HepG2 (cell line): ENCODE measurements around the gene IL15. TPM values are rescaled to one million over a fixed set of nuclear protein-coding genes. Genes with fewer than 3 reads are reported as not detected.

ENCODE experiments used
- ATAC-seq: fragments of 200-7000 bp; cut with Tn5 transposase; 3 replicates; pipeline ENCODE4 v1.9.1; 2020; ENCODE audit warnings: mild to moderate bottlenecking, moderate library complexity
- BruUV-seq: library from RNA; stranded (reverse); fragments of 400-500 nt; replicated peaks from 2 replicates; lab custom pipeline; 2021; lab: Mats Ljungman, UMichigan
- CTCF ChIA-PET: fragments of 300-600 bp; formaldehyde crosslinking; extraction: SDS; loops from one replicate; lab custom pipeline; 2021; ENCODE audit warnings: low total read pairs, inconsistent platforms, low intra/inter-chr PET ratio; lab: Yijun Ruan, JAX
- POLR2A ChIA-PET: fragments of 350-600 bp; sonication (Branson Sonifier 250); formaldehyde crosslinking; loops from one replicate; lab custom pipeline; 2020; ENCODE audit warnings: antibody characterized with exemption, inconsistent platforms; lab: Yijun Ruan, JAX
- DNase-seq: peaks from one replicate; pipeline ENCODE4 v3.0.0-alpha.2; 2015; ENCODE audit warnings: low spot score
- FAIRE-seq: peaks from 3 replicates; lab custom pipeline; 2011; peaks lifted over from hg19 to GRCh38; lab: Jason Lieb, UNC
- H2AFZ ChIP-seq: one replicate; pipeline ENCODE4 v1.6.1; 2011; ENCODE audit warnings: low read length, inconsistent platforms
- H3K27ac ChIP-seq: fragments of 300-600 bp; 3 replicates; pipeline ENCODE4 v1.8.0; 2011; ENCODE audit warnings: mixed run types, mild to moderate bottlenecking, mixed read lengths, low read length, inconsistent platforms; ENCODE audit not compliant: insufficient read depth; ENCODE audit errors: extremely low read length
- H3K27me3 ChIP-seq, 2 experiments: fragments of 200-600 bp in 1 of 2; 2 replicates in 1 of 2; 3 replicates in 1 of 2; pipeline versions ENCODE4 v1.6.0 to v1.8.0; 2011; ENCODE audit warnings: low read length in 2 of 2, mild to moderate bottlenecking in 2 of 2, moderate library complexity in 2 of 2, inconsistent platforms in 1 of 2; ENCODE audit not compliant: insufficient read depth in 2 of 2, control insufficient read depth in 1 of 2
- H3K36me3 ChIP-seq, 2 experiments: fragments of 200-600 bp in 1 of 2; replicated peaks in 1 of 2; 2 replicates in 1 of 2; 3 replicates in 1 of 2; pipeline versions ENCODE4 v1.5.1 to v1.8.0; 2011; ENCODE audit warnings: low read length in 2 of 2, inconsistent platforms in 1 of 2; ENCODE audit not compliant: insufficient read depth in 2 of 2, control insufficient read depth in 1 of 2
- H3K4me1 ChIP-seq: 2 replicates; pipeline ENCODE4 v1.5.1; 2012; ENCODE audit warnings: low read length, inconsistent platforms; ENCODE audit not compliant: insufficient read depth
- H3K4me2 ChIP-seq: 2 replicates; pipeline ENCODE4 v1.6.0; 2011; ENCODE audit warnings: low read depth, low read length, inconsistent platforms
- H3K4me3 ChIP-seq, 3 experiments: fragments of 200-600 bp in 1 of 3; sonication (generic), shearing (Covaris generic) in 1 of 3; replicated peaks in 1 of 3; 2 replicates each; pipeline ENCODE4 v1.5.1; 2011 to 2016; ENCODE audit warnings: low read length in 3 of 3, inconsistent platforms in 2 of 3, low read depth in 2 of 3, mild to moderate bottlenecking in 2 of 3, control low read depth in 1 of 3, mixed read lengths in 1 of 3; ENCODE audit not compliant: insufficient read depth in 1 of 3
- H3K79me2 ChIP-seq: one replicate; pipeline ENCODE4 v1.6.1; 2011; ENCODE audit warnings: low read length, inconsistent platforms; ENCODE audit not compliant: insufficient read depth
- H3K9ac ChIP-seq: 2 replicates; pipeline ENCODE4 v1.6.0; 2011; ENCODE audit warnings: mild to moderate bottlenecking, low read depth, low read length, inconsistent platforms; ENCODE audit not compliant: insufficient read depth
- H3K9me3 ChIP-seq: 2 replicates; pipeline ENCODE4 v1.5.1; 2012; ENCODE audit warnings: mild to moderate bottlenecking, low read length
- H4K20me1 ChIP-seq: 2 replicates; pipeline ENCODE4 v1.6.0; 2011; ENCODE audit warnings: inconsistent platforms, mild to moderate bottlenecking, low read length, moderate library complexity; ENCODE audit not compliant: insufficient read depth
- AHR ChIP-seq: IDR thresholded peaks from 2 replicates; pipeline ENCODE4 v1.6.1; 2018; ENCODE audit warnings: missing genetic modification reagents, missing compliant biosample characterization
- CREM ChIP-seq, 2 experiments: sonication (generic) in 1 of 2; formaldehyde crosslinking in 1 of 2; IDR thresholded peaks; 2 replicates each; pipeline versions ENCODE4 v1.4.0 to v1.6.1; 2016 to 2020; ENCODE audit warnings: antibody characterized with exemption in 1 of 2, mild to moderate bottlenecking in 1 of 2, missing genetic modification reagents in 1 of 2
- ERF ChIP-seq: IDR thresholded peaks from 2 replicates; pipeline ENCODE4 v1.6.1; 2018; ENCODE audit warnings: missing biosample characterization, missing genetic modification reagents
- KAT8 ChIP-seq: IDR thresholded peaks from 2 replicates; pipeline ENCODE4 v1.6.1; 2016; ENCODE audit warnings: missing genetic modification reagents, missing compliant biosample characterization
- KLF13 ChIP-seq: sonication (generic); formaldehyde crosslinking; IDR thresholded peaks from 2 replicates; pipeline ENCODE4 v1.4.0; 2020; ENCODE audit warnings: mild to moderate bottlenecking, missing genetic modification reagents
- NBN ChIP-seq: fragments of 450-650 bp; conservative IDR thresholded peaks from 2 replicates; pipeline ENCODE4 v1.6.1; 2017
- POLR2AphosphoS5 ChIP-seq: IDR thresholded peaks from 2 replicates; pipeline ENCODE4 v1.6.1; 2012; ENCODE audit warnings: low read depth, low read length
- SAP130 ChIP-seq: IDR thresholded peaks from 2 replicates; pipeline ENCODE4 v1.6.1; 2016; ENCODE audit warnings: low read depth
- ZBTB26 ChIP-seq: IDR thresholded peaks from 2 replicates; pipeline ENCODE4 v1.6.1; 2016; ENCODE audit warnings: missing compliant biosample characterization, missing genetic modification reagents, borderline replicate concordance
- ZBTB33 ChIP-seq: sonication (generic); formaldehyde crosslinking; IDR thresholded peaks from 2 replicates; pipeline ENCODE4 v1.4.0; 2020; ENCODE audit warnings: missing genetic modification reagents
- ZNF260 ChIP-seq: sonication (generic); formaldehyde crosslinking; IDR thresholded peaks from 2 replicates; pipeline ENCODE4 v1.4.0; 2020; ENCODE audit warnings: missing genetic modification reagents, low read depth, mild to moderate bottlenecking, borderline replicate concordance
- ZNF264 ChIP-seq: sonication (generic); formaldehyde crosslinking; IDR thresholded peaks from 2 replicates; pipeline ENCODE4 v1.4.0; 2020; ENCODE audit warnings: missing genetic modification reagents
- ZNF331 ChIP-seq: sonication (generic); formaldehyde crosslinking; IDR thresholded peaks from 2 replicates; pipeline ENCODE4 v1.4.0; 2020; ENCODE audit warnings: missing genetic modification reagents
- ZNF512 ChIP-seq: sonication (generic); formaldehyde crosslinking; IDR thresholded peaks from 2 replicates; pipeline ENCODE4 v1.4.0; 2020; ENCODE audit warnings: mild to moderate bottlenecking, missing genetic modification reagents
- ZNF552 ChIP-seq: sonication (generic); formaldehyde crosslinking; IDR thresholded peaks from 2 replicates; pipeline ENCODE4 v1.9.0; 2022; ENCODE audit warnings: missing genetic modification reagents, mild to moderate bottlenecking, borderline replicate concordance
- ZNF616 ChIP-seq: sonication (generic); formaldehyde crosslinking; IDR thresholded peaks from 2 replicates; pipeline ENCODE4 v1.5.0; 2020; ENCODE audit warnings: low read depth, mild to moderate bottlenecking, missing genetic modification reagents
- WGBS: methylation state at CpG from one replicate; pipeline ENCODE4 v1.1.6; 2017; ENCODE audit warnings: low lambda C conversion rate; 5-methylcytosine and 5-hydroxymethylcytosine counted together
- in situ Hi-C: cut with HindIII; loops from 2 replicates; pipeline ENCODE4 v1.10.0; 2017; ENCODE audit warnings: low pct_unique_long_range_greater_than_20kb; ENCODE audit not compliant: extremely low pct_ligation_motif_present
- intact Hi-C: fragments of 100-400 bp; cut with micrococcal nuclease; formaldehyde crosslinking; loops from one replicate; pipeline ENCODE4 v1.10.0; 2022; ENCODE audit not compliant: unreplicated experiment
- polyA plus RNA-seq, 8 experiments: library from polyadenylated mRNA; depleted of rRNA in 3 of 8; stranded (reverse) in 7 of 8; unstranded in 1 of 8; fragments of >200 nt; fragmentation: Illumina TruSeq in 4 of 8; extraction: Trizol in 4 of 8; gene quantifications; 2 replicates each; pipeline versions ENCODE4 v1.2.1 to v1.2.3, GENCODE V29; 2011 to 2016; ENCODE audit warnings: low read depth in 4 of 8, missing spikeins in 1 of 8, mixed read lengths in 1 of 8; ENCODE audit not compliant: insufficient read depth in 1 of 8
- total RNA-seq, 5 experiments: library from RNA; depleted of rRNA; stranded (reverse); fragments of >200 nt; fragmentation: Illumina TruSeq; extraction: Trizol; gene quantifications; 2 replicates each; pipeline ENCODE4 v1.2.3, GENCODE V29; 2016; ENCODE audit warnings: low read depth in 1 of 5

Gene IL15
- total and polyA plus RNA-seq, 2 of the 13 experiments (the other 11 are each of a cell fraction or from before 2014, with no cell fraction given), result 0.12 to 0.24 TPM

GRCh38 chr4:141635736-141636081 lies 674 bp upstream of the IL15 start:
- TF ChIP-seq AHR (CRISPR knock-in tag) (no peak), ZNF616 (CRISPR knock-in tag) (no peak), ERF (CRISPR knock-in tag) (no peak), KLF13 (CRISPR knock-in tag) (no peak), ZNF264 (no peak), ZBTB33 (no peak), ZNF552 (no peak), ZNF512 (CRISPR knock-in tag) (no peak), NBN (no peak), CREM (IDR thresholded peaks at IDR 0.05) (no peak), CREM (CRISPR knock-in tag; IDR thresholded peaks at IDR 0.05) (no peak), SAP130 (CRISPR knock-in tag) (no peak), ZBTB26 (CRISPR knock-in tag) (no peak), ZNF331 (no peak), POLR2AphosphoS5 (no peak), KAT8 (no peak), ZNF260 (CRISPR knock-in tag) (no peak)
- 59% methylated on average over 5 of the region's 5 CpGs for WGBS
- no peak overlapping the region for H3K27ac ChIP-seq
- peak overlapping the region; percentile 75 for H3K4me2 ChIP-seq
- peaks cover 6% of the 10 kb centered on the region for H3K4me1 ChIP-seq
- H3K79me2 ChIP-seq, result no peaks in the 10 kb centered on the region
- no peak overlapping the region; a peak in 1 of 6 replicates for H3K4me3 ChIP-seq
- peaks cover 0 to 19% of the 10 kb centered on the region in 2 experiments; a peak in 3 of 5 replicates for H3K27me3 ChIP-seq
- POLR2A ChIA-PET, result no interaction called here
- no peak overlapping the region for H3K9ac ChIP-seq
- no peaks in the 10 kb centered on the region for H4K20me1 ChIP-seq
- intact Hi-C loops (no loop called here), in situ Hi-C loops (no loop called here)
- no TSS peak for BruUV-seq
- no peaks in the 10 kb centered on the region for H3K9me3 ChIP-seq
- no peak overlapping the region for H2AFZ ChIP-seq
- no peak for ATAC-seq
- CTCF ChIA-PET, result no interaction called here
- no peak for FAIRE-seq
- no peaks in the 10 kb centered on the region for H3K36me3 ChIP-seq
- no peak for DNase-seq
